GM19324 (cell line): ENCODE data around the gene L3MBTL3.

ENCODE experiments used
- ATAC-seq: cut with Tn5 transposase; IDR thresholded peaks from one replicate; pipeline ENCODE4 v1.9.1; 2021; ENCODE audit warnings: mild to moderate bottlenecking, moderate library complexity; ENCODE audit not compliant: unreplicated experiment, low FRiP score

The L3MBTL3 gene

DNA sequence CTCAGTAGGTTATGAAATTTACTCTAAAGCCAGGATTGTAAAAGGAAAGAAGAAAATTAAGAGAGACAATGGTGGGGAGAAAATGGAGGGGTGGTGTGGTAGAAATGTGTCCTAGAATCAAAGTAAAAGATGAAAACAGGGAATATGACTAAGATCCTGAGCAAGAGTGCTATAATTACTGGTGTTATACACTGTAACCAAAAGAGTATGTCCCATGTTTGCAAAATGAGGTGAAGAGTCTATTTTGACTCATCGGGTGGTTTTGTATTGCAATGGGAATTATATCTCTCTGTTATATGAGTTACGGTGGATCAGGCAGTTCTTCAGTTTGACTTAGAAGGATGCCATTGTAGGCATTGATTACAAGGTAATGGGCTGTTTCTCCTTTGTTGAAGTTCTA is 8.5 kb downstream of the L3MBTL3 start:
- ATAC-seq, result no peak

DNA sequence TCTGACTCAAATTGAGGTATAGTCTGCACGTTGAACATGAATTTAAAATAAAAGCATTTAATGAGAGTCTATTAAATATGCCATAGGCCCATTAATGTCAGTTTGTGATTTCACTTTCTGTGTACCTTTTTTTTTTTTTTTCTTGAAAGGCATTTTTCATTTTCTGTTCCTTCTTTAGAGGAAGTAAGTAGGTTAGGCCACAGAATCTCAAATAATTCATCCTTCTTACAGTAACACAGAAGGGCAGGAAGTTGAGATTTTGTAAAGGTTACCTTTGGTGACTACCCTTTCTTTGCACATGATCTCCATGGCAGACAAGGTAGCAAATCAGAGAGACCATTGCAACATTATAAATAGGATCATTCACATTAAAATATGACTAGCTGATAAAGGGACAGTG is 9.6 kb downstream of the L3MBTL3 start:
- peak; percentile 60 for ATAC-seq

DNA sequence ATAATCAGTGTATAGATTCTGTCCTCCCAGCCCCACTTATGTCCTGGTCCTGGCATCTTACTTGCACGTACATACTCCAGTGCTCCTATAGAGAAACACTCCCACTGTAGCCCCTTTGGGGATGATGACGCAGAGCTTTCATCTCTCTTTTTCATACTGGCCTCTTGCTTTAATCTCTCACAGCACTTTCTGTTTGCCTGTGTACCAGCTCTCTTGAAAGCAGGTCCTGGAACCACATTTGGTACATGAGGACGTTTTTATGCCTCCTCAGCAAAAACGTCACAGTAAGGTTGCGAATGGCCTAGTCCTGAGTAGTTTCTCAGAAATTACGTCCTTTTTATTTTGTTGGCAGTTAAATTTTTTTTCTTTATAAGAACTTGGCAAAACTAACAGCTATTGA is 10.8 kb downstream of the L3MBTL3 start:
- no peak for ATAC-seq

DNA sequence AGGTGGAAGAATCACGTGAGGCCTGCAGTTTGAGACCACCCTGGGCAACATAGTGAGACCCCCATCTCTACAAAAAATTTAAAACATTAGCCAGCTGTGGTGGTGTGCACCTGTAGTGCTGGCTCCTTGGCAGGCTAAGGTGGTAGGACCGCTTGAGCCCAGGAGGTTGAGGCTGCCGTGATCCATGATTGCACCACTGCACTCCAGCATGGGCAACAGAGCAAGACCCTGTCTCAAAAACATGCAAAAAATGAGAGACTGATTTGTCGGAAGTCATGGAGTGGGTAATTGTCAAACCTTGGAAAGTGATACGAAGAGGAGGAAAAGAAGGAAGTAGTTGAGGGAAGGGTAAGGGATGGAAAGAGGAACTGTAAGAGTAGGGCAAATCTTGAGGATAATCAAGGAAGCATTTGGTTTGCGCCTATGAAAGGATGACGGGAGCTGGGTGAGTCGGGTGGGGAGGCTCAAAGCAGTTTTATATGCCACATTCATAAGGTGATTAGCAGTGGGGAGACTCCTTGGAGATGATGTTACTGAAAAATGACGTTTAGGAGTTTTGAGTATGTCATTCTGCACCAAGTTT is 14.5 kb downstream of the L3MBTL3 start:
- no peak for ATAC-seq

DNA sequence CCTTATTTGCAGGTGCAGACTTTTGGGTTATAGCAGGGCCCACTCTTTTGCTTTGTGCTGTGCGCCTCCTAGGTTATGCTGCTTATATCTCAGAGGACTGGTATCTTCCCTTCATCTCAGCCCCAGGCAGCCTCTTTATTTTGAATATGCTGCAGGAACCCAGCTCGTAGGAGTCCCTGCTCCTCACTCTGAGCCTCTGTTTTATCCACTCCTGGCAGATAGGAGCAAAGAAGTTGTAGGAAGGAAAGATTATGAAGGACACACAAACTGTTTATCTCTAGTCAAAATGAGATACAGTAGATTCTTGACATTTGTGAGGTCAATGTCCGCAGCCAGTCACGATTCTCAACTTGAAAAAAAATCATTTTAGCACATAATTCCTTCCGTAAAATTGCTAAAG is 15.6 kb downstream of the L3MBTL3 start:
- no peak for ATAC-seq

DNA sequence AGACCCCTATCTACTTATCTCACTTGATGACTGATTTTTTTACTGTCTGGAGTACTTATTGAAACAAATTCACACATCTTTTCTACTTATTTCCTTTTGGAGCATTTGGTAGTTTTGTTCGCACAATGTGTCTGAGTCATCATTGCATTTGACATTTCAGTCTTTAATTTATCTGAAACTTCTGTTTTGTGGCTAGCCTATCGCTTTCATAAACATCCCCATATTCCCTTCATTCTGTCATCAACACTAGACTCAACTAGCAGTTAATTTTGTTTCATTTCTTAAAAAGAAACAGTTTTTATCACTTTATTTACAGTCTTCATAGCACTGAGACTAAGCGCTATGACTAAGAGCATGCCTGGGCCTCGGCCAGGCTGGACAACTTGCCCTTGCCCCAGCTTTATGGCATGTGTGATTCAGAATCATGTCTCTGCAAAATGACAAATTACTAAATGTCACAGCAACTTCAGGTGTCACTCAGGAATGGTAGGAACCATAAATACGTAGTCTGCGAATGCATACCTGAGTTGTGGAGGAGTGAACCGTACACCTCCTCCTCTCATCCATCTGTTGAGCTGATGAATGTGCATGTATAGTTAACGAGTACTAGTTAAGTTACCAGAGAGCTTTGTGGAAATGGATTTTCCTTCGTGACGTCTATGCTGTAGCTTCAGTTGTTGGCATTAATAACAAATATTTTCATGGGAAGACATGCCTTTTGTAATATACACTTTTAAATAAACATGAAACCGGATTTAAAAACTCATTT is 16.2 kb downstream of the L3MBTL3 start:
- ATAC-seq, result no peak

DNA sequence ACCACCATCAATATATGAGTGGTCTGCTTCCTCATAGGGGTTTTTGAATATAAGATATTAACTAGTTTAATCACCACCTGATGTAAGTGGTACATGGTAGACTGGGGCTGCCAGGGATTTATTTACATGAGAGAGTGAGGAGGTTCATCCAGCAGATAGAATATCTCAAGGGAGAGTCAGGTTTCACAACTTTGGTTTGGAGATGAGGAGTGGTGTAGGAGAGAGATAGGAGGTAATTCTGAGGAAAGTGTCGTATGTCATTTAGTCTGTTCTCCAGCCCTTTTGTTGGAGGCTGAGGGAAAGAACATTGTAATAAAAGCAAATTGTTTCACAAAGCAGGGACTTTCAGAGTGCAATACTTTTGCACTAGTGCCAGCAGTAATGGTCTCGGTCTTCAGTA is 16.8 kb downstream of the L3MBTL3 start:
- ATAC-seq, result no peak

DNA sequence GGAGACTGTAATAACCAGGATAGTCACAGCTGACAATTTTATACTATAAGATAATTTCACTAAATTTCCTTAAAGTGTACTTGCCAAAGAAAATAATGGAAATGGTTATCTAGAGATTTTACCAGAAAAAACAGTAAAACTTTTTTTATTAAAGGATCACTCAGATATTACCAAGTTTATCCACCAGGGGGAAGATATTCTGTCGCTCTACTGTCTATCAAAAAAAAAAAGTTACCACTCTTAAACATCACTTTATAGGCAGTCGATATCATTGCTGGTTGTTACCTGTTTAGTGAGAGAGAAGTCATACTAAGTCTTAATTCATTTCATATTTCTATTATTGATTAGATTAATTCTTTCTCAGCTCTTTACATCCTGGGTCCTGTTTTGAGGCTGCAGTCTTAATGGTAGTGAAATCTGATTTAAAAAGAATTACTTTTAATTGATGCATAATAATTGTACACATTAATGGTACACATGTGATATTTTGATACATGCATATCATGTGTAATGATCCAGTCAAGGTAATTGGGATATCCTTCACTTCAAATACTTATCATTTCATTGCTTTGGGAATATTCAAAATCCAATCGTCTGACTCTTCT is 18.9 kb downstream of the L3MBTL3 start:
- no peak for ATAC-seq

DNA sequence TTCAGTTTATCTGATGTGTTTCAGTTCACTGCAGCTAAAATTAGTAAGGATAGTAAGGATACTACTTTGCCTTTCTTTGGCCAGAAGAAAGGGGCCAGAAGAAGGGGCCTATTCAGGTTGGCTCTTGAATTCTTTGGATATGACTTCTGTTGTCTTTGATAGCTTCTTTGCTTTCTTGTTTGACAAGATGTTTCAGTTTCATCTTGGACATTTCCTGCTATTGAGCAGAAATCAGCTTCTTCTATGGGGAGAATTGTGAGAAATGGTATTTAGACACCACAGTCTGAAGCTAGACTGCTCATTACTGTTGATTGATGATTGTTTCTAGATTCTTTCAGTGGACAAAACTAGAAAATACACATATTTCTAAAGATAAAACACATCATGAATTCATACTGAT is 23.2 kb downstream of the L3MBTL3 start:
- ATAC-seq, result no peak

DNA sequence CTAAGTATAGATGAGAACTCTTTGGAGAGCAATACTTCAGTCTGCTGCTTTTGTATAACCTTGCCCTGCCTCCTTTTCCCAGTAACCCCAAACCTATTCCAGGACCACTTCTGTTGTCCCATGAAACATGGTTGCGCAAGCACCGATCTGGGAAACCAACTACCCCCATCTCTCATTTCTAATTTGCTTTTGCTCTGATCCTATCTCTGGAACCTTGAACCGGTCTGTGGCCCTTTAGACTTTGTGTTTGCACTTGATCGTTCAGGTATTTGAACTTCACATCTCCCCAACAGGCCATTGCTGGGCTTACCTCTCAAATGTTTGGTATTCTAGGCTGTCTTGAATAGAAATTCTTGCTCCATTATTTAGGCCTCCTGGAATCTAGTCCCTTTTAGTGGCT is 25.0 kb downstream of the L3MBTL3 start:
- ATAC-seq, result no peak

DNA sequence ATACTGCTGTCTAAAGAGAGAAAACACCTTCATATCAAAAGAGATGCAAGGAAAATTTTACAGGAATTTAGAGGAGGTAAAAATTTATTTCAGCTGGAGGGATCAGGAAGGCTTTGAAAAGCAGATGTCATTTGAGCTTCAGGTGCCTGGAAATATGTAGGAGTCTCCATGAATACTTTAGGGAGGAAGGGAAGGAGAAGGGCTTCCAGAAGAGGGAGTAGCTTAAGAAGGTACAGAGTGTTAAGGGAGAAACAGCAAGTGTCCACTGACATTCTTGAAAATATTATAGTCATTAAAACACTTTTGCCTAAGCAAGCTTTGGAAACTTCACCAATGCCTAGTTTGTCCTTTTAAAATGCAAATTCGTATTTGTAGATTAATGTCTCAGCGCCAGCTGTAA is 27.2 kb downstream of the L3MBTL3 start:
- ATAC-seq, result no peak

DNA sequence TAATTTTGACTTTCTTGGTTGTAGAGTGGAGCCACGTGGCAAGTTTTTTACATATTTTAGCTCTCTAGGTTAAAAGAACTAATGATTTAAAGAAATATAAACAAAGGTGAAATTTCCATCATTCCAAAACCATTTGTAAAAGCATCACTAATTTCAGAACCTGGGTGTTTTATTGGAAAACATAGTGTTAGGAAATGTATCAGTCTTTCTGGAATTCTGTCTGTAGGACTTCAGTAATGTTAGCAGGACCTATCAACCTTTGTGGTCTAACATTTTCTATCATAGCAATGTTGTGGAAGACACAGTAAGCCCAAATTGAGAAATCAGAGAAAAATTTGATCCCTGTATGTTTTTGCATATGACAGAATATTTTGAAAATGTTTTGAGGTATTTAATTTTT is 28.3 kb downstream of the L3MBTL3 start:
- no peak for ATAC-seq

DNA sequence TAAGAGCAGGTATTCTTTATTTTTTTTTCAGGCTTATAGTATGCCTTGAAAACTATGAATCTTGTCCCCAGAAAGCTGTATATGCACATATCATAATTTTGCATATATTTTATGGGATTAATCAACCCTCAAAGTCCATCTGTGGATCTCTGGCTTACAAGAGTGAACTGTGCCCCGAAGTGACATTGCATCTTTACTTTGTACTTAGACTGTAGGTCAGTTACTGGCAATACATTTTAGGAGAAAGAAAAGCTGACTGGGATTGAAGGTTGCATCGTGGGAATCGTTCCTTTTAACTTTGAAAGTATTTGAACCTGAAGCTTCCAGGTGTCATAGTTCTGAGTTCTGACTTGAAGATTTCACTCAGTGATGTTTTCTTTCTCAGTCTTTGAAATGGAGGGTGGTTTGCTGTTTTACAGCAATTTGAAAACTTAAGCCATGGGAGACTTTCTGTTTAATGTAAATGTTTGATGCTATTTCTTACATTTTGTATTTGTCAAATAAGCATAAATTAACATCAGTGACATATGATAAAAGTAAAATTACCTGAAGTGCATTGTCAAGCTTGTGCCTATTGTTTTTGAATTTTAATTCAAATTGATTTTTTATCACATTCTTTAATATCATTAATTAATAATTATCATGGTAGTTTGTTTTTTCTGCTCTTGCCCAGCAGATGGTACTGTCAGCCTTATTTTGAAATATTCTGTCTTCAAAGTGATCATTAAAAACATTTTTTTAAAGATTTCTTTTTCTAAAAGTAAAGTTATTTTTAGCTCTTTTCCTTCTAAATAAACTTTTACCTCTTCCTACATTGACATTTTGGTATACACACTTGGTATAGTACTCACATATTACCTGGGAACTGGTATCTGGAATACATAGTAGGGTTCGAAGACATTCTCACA is 29.0 kb downstream of the L3MBTL3 start:
- no peak for ATAC-seq

DNA sequence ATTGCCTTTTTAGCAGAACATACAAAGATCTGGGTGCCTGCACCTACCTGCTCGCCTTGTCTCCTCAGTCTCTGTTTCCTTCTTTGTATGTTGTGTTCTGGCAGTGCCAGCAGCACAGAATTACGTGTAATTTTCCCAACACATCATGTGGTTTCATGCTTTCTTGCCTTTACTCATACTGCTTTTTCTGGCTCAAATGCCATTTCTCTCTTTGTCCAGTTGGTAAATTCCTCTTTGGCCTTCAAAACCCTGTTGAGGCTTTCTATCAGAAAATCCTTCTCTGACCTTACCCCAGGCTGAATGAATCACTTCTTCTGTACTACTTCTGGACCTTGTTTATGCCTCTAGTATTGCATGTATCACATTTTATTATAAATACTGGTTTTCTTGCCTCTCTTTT is 31.8 kb downstream of the L3MBTL3 start:
- ATAC-seq, result no peak

DNA sequence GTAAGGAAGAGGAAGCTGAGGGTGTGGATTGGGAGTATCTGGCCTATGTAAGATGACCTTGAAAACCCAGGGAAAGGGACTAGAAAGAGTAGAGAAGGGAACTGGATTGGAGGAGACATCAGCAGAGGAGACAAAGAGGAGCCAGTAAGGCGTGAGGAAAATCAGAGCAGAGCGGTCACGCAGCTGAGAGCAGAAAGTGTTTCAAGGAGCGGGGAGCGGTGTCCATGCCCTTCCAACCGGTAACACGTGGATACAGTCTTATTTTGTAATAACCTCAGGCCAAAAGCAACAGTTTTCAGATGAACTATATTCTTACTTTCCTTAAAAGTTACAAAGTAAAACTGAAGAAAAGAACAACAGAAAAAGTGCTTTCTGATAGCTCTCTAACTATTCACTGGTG is 36.3 kb downstream of the L3MBTL3 start:
- ATAC-seq, result no peak

DNA sequence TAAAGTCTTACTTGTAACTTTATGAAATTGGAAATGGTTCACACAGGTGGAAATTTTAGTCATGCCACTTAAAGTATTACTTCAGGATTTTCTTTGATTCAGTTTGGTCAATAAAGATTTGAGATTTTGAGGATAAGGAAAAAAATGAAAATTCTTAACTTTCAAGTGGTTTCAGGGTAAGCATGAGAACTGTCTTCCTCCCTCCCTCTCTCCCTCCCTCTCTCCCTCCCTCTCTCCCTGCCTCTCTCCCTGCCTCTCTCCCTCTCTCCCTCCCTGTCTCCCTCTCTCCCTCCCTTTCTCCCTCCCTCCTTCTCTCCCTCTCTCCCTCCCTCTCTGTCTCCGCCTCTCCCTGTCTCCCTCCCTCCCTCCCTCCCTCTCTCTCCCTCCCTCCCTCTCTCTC is 36.9 kb downstream of the L3MBTL3 start:
- ATAC-seq, result no peak

DNA sequence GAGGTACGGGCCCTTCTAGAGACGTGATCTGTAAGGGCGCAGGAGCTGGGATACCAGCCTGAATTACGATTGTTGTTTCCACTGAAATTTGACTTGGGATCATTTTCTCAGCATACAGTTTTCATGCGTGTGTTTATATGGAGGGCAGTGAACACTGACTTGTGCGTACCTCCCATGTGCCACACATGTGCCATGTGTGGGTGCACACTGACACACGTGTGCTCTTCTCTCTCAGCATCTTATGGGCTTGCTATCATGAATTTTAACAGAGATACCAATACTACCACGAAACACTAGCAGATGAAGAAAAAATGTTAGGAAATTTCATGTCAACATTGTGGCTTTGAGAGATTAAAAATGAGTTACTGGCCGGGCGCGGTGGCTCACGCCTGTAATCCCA is 39.1 kb downstream of the L3MBTL3 start:
- no peak for ATAC-seq

DNA sequence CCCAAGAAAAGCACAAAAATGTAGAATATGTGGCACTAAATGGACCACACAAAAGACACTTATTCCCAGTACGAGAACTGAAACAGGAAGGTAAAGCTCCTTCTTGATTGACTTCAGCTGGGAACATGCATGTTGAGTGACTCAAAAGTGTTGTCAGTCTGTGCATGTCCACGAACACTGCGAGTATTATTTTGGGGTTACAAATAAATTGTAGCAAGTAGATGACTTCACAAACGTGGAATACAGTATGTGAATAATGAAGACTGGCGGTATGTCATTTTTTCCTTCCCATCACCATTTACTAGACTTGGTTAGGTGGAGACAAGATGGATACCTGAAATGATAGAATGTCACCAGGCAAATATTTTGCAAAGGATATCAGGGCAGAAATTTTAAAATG is 45.4 kb downstream of the L3MBTL3 start:
- ATAC-seq, result no peak

DNA sequence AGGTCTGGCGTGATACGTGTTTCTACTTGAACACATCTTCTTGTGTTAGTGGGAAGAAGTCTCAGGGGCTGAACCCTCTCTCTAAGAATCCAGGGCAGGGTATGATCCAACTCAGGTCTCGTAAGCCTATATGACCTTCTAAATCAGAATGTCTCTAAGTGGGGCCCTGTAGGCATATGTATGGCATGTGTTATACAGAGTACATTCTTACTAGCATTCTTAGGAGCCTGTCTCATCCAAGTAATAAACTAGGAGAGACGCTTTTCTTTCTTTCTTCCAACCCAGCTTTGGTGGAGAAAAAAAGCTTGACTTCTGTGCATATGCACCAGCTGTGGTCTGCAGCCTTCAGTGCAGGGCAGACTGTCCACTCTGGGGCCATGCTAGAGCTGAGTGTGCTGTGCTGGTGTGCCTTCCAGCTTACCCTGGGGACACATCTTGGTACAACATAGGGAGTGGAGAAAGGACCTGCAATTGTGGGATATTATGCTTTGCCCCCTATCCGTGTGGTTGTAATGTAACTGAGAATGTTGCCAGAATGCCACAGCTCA is 47.3 kb downstream of the L3MBTL3 start:
- no peak for ATAC-seq

DNA sequence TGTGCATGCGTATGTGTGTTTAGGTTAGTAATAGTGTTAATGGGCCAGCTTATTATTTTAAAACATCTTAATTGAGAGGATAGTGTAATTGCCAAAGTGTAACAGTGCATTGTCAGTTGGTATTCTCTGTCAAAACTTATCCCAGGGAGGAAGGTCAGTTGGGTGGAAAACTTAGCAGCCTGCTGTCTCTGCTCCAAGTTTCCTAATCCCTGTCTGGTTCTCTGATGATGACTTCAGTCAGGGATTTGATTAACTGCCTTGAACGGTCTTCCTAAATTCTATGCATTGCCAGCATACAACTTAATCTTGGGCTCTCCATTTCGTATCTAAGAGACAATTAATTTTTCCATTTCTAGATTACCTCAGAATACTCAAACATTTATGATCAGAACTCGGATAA is 51.1 kb downstream of the L3MBTL3 start:
- no peak for ATAC-seq

DNA sequence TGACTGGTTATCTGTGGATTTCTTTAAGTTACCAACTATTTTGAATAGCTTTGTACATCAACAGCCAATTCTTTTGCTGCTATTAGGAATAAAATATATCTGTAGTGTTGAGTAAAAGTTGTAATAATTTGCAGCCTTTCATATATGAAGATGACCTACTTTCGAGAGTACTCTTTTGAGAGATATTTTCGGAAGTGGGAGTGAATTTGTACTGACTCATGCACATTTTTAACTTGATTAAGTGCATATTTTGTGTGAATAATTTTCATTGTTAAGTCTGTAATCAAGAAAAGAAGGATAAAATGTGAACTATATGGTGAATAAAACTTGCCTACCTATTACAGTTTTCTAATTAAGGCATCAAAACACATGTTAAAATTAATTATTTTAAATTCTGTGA is 51.9 kb downstream of the L3MBTL3 start:
- no peak for ATAC-seq
